Right lobe of liver (tissue), 4 donors: ENCODE measurements around the gene TMEM87B.

Source experiments
- POLR2A ChIP-seq: fragments of 450-650 bp; IDR thresholded peaks from one replicate; pipeline ENCODE4 v1.6.1; 2017; ENCODE audit warnings: antibody characterized with exemption, mild to moderate bottlenecking
- TF ChIP-seq, protein P1 (sequence below), 4 donors: fragments of 200-600 bp in 3 of 4; fragments of 450-650 bp in 1 of 4; IDR thresholded peaks; one replicate each; pipeline versions ENCODE4 v1.5.1 to v1.8.0; 2016 to 2022; ENCODE audit warnings: antibody characterized with exemption in 4 of 4, mild to moderate bottlenecking in 2 of 4
- donor health status: DM: no; HTN: no; CAD: no.
- donor health status: DM: no; HTN: no; CAD: no.
- donor health status: DM: no; HTN: yes; CAD: no.

DNA sequence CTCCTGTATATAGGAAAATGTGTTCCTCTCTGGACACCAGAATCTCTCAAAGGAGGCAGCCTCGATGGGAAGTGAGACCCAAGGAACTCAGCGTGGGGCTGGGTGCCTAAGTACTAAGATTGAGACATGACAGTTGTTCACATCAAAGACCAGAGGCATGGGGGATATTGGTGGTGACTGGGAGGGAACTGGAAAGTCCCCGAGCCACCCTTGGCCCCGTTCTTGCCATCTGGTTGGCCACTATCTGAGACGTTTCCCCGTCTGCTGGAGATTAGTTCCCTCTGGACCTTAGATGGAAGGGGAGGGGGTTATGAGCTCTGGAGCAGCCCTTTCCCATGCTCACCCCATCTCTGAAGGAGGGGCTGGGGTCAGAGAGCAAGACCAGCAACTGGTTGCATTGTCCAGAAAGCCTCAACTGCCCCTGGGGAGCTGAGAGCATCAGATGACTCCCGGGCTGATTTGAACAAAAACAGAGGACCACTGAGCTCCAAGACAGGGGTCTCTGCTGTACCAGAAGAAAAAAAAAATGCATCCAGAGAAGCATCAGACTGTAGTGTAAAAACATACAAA, 94.9 kb downstream of the TMEM87B start:
- TF ChIP-seq POLR2A, result no peak
- TF ChIP-seq, protein P1, sequence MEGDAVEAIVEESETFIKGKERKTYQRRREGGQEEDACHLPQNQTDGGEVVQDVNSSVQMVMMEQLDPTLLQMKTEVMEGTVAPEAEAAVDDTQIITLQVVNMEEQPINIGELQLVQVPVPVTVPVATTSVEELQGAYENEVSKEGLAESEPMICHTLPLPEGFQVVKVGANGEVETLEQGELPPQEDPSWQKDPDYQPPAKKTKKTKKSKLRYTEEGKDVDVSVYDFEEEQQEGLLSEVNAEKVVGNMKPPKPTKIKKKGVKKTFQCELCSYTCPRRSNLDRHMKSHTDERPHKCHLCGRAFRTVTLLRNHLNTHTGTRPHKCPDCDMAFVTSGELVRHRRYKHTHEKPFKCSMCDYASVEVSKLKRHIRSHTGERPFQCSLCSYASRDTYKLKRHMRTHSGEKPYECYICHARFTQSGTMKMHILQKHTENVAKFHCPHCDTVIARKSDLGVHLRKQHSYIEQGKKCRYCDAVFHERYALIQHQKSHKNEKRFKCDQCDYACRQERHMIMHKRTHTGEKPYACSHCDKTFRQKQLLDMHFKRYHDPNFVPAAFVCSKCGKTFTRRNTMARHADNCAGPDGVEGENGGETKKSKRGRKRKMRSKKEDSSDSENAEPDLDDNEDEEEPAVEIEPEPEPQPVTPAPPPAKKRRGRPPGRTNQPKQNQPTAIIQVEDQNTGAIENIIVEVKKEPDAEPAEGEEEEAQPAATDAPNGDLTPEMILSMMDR (IDR thresholded peaks at IDR 0.05), result no peak
